Thoracic aorta (tissue), 2 donors: ENCODE results near the gene ZSWIM4. TPM values are rescaled to one million over a fixed set of nuclear protein-coding genes. Genes with fewer than 3 reads are reported as not detected.

Experiments
- ATAC-seq: fragments of 150-250 bp; one replicate; pipeline ENCODE4 v1.8.0; 2017; ENCODE audit warnings: low read depth; ENCODE audit not compliant: insufficient number of reproducible peaks, low FRiP score
- DNase-seq: peaks from one replicate; pipeline ENCODE4 v3.0.0-alpha.2; 2020; ENCODE audit warnings: low spot score
- H3K27ac ChIP-seq, 2 donors: fragments of 200-600 bp; sonication (generic); 1 replicate in 1 of 2; 2 replicates in 1 of 2; pipeline ENCODE4 v1.5.1; 2016; ENCODE audit warnings: mild to moderate bottlenecking in 2 of 2, moderate library complexity in 2 of 2
- H3K27me3 ChIP-seq: fragments of 200-600 bp; sonication (generic); replicated peaks from 2 replicates; pipeline ENCODE4 v1.6.0; 2016; ENCODE audit warnings: mild to moderate bottlenecking; ENCODE audit not compliant: insufficient read depth
- H3K36me3 ChIP-seq: fragments of 200-600 bp; sonication (generic); one replicate; pipeline ENCODE4 v1.5.1; 2016
- H3K4me1 ChIP-seq, 2 donors: fragments of 200-600 bp; sonication (generic); 1 replicate in 1 of 2; 2 replicates in 1 of 2; pipeline versions ENCODE4 v1.5.1 to v1.6.0; 2016; ENCODE audit warnings: low read depth in 2 of 2, mild to moderate bottlenecking in 1 of 2; ENCODE audit not compliant: control insufficient read depth in 1 of 2
- H3K4me3 ChIP-seq: fragments of 200-600 bp; sonication (generic); 2 replicates; pipeline ENCODE4 v1.5.1; 2016; ENCODE audit warnings: mild to moderate bottlenecking
- H3K9me3 ChIP-seq: fragments of 200-600 bp; sonication (generic); 2 replicates; pipeline ENCODE4 v1.5.1; 2016
- total RNA-seq, 2 donors: library from RNA; depleted of rRNA; stranded (reverse); fragments of >200 nt; gene quantifications; one replicate each; pipeline versions ENCODE4 v1.1.0 to v1.2.3, GENCODE V29; 2016
- TF ChIP-seq, protein P1 (sequence below): fragments of 200-600 bp; sonication (generic); IDR thresholded peaks from one replicate; pipeline ENCODE4 v1.5.1; 2019; ENCODE audit warnings: antibody characterized with exemption

Gene ZSWIM4
- total RNA-seq, 2 donors from 2014 or later = 9.5 to 11.8 TPM

DNA sequence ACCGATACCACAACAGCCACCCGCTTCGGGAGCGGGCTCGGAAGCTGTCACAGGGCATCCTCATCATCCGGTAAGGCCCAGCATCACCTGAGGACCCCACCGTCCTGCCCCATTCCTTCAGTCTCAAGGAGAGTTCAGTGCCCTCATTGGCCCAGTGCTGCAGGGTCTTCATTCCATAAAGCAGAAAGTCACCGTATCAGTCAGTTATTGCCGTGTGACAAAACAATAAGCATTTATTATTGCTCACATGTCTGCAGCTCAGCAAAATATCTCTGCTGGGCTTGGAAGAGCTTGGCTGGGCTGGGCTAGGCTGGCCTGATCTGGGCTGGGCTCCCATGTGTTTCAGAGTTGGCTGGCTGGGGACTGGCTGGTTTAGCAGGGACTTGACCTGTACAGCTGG, 39.0 kb upstream of the ZSWIM4 start:
- ATAC-seq (no peak), DNase-seq (no peak)
- H3K4me1 ChIP-seq = no peaks in the 10 kb centered on the region
- H3K4me3 ChIP-seq = no peak overlapping the region
- H3K27me3 ChIP-seq = no peaks in the 10 kb centered on the region
- TF ChIP-seq, protein P1, sequence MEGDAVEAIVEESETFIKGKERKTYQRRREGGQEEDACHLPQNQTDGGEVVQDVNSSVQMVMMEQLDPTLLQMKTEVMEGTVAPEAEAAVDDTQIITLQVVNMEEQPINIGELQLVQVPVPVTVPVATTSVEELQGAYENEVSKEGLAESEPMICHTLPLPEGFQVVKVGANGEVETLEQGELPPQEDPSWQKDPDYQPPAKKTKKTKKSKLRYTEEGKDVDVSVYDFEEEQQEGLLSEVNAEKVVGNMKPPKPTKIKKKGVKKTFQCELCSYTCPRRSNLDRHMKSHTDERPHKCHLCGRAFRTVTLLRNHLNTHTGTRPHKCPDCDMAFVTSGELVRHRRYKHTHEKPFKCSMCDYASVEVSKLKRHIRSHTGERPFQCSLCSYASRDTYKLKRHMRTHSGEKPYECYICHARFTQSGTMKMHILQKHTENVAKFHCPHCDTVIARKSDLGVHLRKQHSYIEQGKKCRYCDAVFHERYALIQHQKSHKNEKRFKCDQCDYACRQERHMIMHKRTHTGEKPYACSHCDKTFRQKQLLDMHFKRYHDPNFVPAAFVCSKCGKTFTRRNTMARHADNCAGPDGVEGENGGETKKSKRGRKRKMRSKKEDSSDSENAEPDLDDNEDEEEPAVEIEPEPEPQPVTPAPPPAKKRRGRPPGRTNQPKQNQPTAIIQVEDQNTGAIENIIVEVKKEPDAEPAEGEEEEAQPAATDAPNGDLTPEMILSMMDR = no peak
- peaks cover 81% of the 10 kb centered on the region for H3K36me3 ChIP-seq
- no peak overlapping the region for H3K27ac ChIP-seq
- no peaks in the 10 kb centered on the region for H3K9me3 ChIP-seq

DNA sequence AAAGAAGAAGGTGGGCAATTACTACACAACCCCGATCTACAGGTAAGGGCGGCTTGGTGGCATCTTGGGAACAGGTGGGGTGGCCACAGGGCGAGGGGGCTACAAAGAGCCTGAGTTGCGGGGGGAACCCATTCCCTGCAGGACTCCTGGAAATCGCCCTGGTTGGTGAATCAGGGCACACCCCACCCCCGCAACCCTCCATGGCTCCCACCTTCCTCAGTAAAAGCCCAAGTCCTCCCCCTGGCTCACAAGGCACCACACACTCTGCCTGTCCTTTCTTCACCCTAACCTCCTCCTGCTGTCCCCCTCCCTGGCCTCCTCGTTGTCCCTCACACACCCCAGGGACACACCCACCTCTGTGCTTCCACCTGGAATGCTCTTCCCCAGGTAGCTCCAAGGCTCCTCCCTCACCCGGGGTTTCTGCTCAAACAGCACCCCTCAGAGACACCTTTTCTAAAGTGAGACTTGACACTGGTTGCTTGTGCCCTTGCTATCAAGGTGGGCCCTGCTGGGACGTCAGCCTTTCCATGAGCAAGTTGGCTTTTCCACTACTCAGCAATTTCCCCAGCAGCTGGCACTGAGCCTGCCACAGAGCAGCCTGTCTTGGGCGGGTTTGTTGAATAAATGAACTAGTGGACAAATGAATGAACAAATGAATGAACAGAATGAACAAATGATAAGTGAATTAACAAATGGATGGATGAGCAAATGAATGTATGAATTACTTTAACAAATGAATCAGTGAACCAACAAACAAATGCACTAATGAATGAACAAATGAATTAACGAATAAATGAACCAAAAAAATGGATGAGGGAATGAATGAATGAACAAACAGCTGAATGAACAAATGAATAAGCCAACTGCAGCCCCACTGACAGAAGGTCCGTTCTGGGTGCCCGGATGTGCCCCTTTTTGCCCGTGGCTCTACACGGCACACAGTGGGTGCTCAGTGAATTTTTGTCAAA, 37.2 kb upstream of the ZSWIM4 start:
- no peak overlapping the region for H3K27ac ChIP-seq
- TF ChIP-seq, protein P1 = no peak
- ATAC-seq (no peak), DNase-seq (no peak)
- H3K9me3 ChIP-seq = no peaks in the 10 kb centered on the region
- no peak overlapping the region for H3K4me3 ChIP-seq
- no peaks in the 10 kb centered on the region for H3K4me1 ChIP-seq
- peaks cover 88% of the 10 kb centered on the region for H3K36me3 ChIP-seq
- no peaks in the 10 kb centered on the region for H3K27me3 ChIP-seq

DNA sequence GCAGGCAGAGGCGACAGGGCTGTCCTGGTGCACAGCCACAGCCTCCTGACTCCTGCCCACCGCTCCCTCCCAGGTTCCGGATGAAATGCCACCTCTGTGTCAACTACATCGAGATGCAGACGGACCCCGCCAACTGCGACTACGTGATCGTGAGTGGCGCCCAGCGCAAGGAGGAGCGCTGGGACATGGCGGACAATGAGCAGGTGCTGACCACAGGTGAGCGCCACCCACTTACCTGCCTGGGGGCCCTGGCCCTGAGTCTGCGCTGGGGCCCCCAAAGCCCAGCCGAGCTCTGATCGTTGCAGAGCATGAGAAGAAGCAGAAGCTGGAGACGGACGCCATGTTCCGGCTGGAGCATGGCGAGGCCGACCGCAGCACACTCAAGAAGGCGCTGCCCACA, 36.4 kb upstream of the ZSWIM4 start:
- no peak for ATAC-seq
- DNase-seq = no peak
- Histone ChIP-seq H3K9me3 (no peaks in the 10 kb centered on the region), H3K27me3 (no peaks in the 10 kb centered on the region), H3K4me3 (no peak overlapping the region), H3K36me3 (peaks cover 83% of the 10 kb centered on the region), H3K4me1 (peaks cover 0 to 2% of the 10 kb centered on the region in 2 donors), H3K27ac (no peak overlapping the region)
- TF ChIP-seq, protein P1 = no peak

DNA sequence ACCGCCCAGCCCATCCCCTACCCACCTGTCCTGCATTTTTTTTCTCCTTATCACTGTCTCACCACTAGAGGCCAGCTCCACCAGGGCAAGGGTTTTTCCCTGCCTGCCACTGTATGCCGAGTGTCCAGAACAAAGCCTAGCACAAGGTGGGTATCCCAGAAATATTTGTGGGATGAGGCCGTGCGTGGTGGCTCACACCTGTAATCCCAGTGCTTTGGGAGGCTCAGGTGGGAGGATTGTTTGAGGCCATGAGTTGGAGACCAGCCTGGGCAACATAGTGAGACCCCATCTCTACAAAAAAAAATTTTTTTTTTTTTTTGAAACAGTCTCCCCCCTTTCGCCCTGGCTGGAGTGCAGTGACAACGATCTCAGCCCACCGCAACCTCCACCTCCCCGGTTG, 33.8 kb upstream of the ZSWIM4 start:
- Histone ChIP-seq H3K27me3 (no peaks in the 10 kb centered on the region), H3K9me3 (no peaks in the 10 kb centered on the region), H3K4me1 (peaks cover 9 to 16% of the 10 kb centered on the region in 2 donors), H3K4me3 (no peak overlapping the region), H3K36me3 (peaks cover 56% of the 10 kb centered on the region), H3K27ac (no peak overlapping the region)
- ATAC-seq (no peak), DNase-seq (no peak)
- TF ChIP-seq, protein P1 = no peak

DNA sequence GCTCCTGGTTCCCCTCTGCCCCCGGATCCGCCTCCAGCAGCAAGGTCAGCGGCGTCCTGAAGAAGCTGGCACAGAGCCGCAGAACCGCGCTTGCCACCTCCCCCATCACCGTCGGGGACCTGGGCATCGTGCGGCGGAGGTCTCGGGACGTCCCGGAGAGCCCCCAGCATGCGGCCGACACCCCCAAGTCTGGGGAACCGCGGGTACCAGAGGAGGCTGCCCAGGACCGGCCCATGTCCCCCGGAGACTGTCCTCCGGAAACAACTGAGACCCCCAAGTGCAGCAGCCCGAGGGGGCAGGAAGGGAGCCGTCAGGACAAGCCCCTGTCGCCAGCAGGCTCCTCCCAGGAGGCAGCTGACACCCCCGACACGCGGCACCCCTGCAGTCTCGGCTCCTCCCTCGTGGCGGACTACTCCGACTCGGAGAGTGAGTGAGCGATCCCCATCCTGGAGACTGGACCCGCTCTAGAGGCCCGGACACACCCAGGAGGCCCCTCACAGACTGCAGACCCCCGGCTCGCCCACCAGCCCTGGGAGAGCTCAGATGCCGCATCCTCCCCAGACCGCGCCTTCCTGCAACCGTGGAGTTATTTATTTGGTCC, 32.5 kb upstream of the ZSWIM4 start:
- Histone ChIP-seq H3K36me3 (peaks cover 43% of the 10 kb centered on the region), H3K27me3 (no peaks in the 10 kb centered on the region), H3K4me3 (no peak overlapping the region), H3K4me1 (peaks cover 9 to 16% of the 10 kb centered on the region in 2 donors), H3K9me3 (no peaks in the 10 kb centered on the region), H3K27ac (no peak overlapping the region)
- TF ChIP-seq, protein P1 = no peak
- ATAC-seq (no peak), DNase-seq (no peak)
